Measurements from ENCODE around the gene NUTM2A.
"Not testable (repeated sequence)": the region's sequence is repeated elsewhere in the genome, so short reads cannot be mapped to it uniquely, and the experiment has no call there.

Gene NUTM2A

GRCh38 chr10:87247335-87247734, 22.1 kb downstream of the NUTM2A start:
- not testable (repeated sequence) for ATAC-seq

DNA sequence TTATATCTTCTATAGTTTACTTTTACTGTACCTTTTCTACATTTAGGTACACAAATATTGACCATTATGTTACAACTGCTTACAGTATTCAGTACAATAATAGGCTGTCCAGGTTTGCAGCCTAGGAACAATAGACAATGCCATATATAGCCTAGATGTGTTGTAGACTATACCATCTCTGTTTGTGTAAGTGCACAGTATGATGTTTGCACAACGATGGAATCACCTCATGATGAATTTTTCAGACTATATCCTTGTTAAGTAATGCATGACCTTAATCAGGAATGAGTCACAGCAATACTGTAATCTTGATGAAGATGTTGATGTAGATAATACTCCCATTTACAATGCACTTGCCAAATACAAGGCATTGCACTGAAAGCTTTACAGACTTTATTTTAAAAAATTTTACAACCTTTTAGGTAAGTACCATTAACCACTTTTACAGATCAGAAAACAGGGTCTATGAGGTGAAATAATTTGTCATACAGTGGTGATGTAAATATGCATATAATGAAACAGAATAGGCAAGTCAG, 23.6 kb downstream of the NUTM2A start:
- not testable (repeated sequence) for ATAC-seq, DNase-seq

More at GRCh38 chr10:87247335-87247734, 22.1 kb downstream of the NUTM2A start:
- not testable (repeated sequence) for DNase-seq

GRCh38 chr10:87280749-87281392, 55.6 kb downstream of the NUTM2A start:
- ATAC-seq, DNase-seq: not testable (repeated sequence)

All from stimulated activated naive CD8-positive, alpha-beta T cell treated with anti-CD3 and anti-CD28 coated beads, Interleukin-15, Interleukin-2, amounts not matched to agents 100 U/mL and 50 U/mL, for 24 hours (primary cell).